Breast epithelium (tissue), 4 donors: ENCODE results near the gene FSTL4. TPM values are rescaled to one million over a fixed set of nuclear protein-coding genes. Genes with fewer than 3 reads are reported as not detected.

Experiments used
- DNase-seq, 2 donors: peaks; one replicate each; pipeline ENCODE4 v3.0.0-alpha.2; 2019; ENCODE audit warnings: low spot score in 2 of 2
- H3K27ac ChIP-seq, 2 donors: fragments of 200-600 bp; sonication (generic) in 1 of 2; one replicate each; pipeline ENCODE4 v1.5.1; 2016 to 2019; ENCODE audit warnings: mild to moderate bottlenecking in 1 of 2
- H3K27me3 ChIP-seq, 2 donors: fragments of 200-600 bp; sonication (generic) in 1 of 2; one replicate each; pipeline versions ENCODE4 v1.5.1 to v1.6.0; 2017 to 2019; ENCODE audit warnings: control low read depth in 1 of 2, mild to moderate bottlenecking in 1 of 2
- H3K36me3 ChIP-seq: fragments of 200-600 bp; one replicate; pipeline ENCODE4 v1.5.1; 2019
- H3K4me1 ChIP-seq, 2 donors: fragments of 200-600 bp; sonication (generic); one replicate each; pipeline ENCODE4 v1.5.1; 2016 to 2019; ENCODE audit warnings: control low read depth in 1 of 2
- H3K4me3 ChIP-seq, 3 donors: fragments of 200-600 bp; sonication (generic); 1 replicate in 2 of 3; 2 replicates in 1 of 3; pipeline ENCODE4 v1.5.1; 2016 to 2019; ENCODE audit warnings: mild to moderate bottlenecking in 3 of 3, moderate library complexity in 2 of 3
- H3K9me3 ChIP-seq, 2 donors: fragments of 200-600 bp; sonication (generic) in 1 of 2; one replicate each; pipeline ENCODE4 v1.5.1; 2016 to 2019; ENCODE audit warnings: control low read depth in 1 of 2
- POLR2A ChIP-seq: fragments of 450-650 bp; IDR thresholded peaks from one replicate; pipeline ENCODE4 v1.6.1; 2016; ENCODE audit warnings: antibody characterized with exemption, mild to moderate bottlenecking, moderate library complexity
- POLR2AphosphoS5 ChIP-seq, 3 donors: sonication (generic); formaldehyde crosslinking; IDR thresholded peaks; one replicate each; pipeline ENCODE4 v1.6.1; 2017; ENCODE audit warnings: antibody characterized with exemption in 3 of 3
- intact Hi-C: fragments of 100-400 bp; cut with DNase I; formaldehyde crosslinking; loops from one replicate; pipeline ENCODE4 v1.15.1; 2023; ENCODE audit warnings: low total_unique reads
- total RNA-seq, 3 donors: library from RNA; depleted of rRNA; stranded (reverse); fragments of >200 nt; gene quantifications; one replicate each; pipeline ENCODE4 v1.1.0, GENCODE V29; 2016
- TF ChIP-seq, protein P1 (sequence below), 3 donors: fragments of 450-650 bp; IDR thresholded peaks; one replicate each; pipeline ENCODE4 v1.5.1; 2016 to 2017; ENCODE audit warnings: antibody characterized with exemption in 3 of 3, mild to moderate bottlenecking in 3 of 3, moderate library complexity in 3 of 3

Gene FSTL4
- total RNA-seq, 3 donors from 2014 or later = 0.16 to 0.98 (median 0.88) TPM

DNA sequence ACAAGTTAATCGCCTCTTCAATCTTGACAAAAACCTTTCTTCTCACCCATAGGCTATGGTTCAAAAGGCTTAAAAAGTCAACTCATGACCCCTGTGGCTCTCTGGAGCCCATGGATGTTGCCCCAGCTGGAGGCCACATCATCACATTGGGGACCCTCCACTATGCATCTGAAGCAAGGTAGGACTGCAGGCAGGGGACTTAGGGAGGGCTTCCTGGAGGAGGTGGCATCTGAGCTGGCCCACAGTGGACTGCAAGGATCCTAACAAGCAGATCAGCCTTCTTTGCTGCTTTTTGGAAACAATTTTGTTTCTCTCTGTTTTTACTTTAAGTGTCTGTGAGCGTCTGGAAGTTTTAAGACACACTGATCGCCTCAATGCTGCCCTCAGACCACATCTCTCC lies 325.9 kb downstream of the FSTL4 start:
- intact Hi-C loops = no loop called here

DNA sequence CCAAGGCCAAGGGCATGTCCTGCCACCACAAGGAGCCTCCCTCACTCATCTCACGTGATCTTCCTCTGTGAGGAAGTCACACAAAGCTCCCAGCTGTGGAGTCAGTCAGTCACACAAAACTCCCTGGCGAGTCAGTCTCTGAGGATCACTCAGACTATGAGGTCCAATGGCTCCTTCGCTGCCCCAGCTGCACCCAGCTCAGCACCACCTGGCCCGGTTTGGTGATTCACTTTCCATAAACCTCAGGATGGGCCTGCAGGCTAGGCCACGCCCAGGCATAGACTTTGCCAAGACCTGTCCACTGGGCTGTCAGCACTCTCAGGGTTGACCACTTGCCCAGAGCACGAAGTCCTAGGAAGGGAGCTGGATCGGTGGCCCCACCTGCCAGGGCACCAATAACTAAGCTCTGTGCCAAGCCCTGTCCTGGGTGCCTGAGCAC lies 326.7 kb downstream of the FSTL4 start:
- no peak for TF ChIP-seq POLR2A
- TF ChIP-seq, protein P1, sequence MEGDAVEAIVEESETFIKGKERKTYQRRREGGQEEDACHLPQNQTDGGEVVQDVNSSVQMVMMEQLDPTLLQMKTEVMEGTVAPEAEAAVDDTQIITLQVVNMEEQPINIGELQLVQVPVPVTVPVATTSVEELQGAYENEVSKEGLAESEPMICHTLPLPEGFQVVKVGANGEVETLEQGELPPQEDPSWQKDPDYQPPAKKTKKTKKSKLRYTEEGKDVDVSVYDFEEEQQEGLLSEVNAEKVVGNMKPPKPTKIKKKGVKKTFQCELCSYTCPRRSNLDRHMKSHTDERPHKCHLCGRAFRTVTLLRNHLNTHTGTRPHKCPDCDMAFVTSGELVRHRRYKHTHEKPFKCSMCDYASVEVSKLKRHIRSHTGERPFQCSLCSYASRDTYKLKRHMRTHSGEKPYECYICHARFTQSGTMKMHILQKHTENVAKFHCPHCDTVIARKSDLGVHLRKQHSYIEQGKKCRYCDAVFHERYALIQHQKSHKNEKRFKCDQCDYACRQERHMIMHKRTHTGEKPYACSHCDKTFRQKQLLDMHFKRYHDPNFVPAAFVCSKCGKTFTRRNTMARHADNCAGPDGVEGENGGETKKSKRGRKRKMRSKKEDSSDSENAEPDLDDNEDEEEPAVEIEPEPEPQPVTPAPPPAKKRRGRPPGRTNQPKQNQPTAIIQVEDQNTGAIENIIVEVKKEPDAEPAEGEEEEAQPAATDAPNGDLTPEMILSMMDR (IDR thresholded peaks at IDR 0.05) = no peak
- no peak for TF ChIP-seq POLR2AphosphoS5 (IDR thresholded peaks at IDR 0.05)
- intact Hi-C loops = no loop called here
- H3K4me1 ChIP-seq = no peaks in the 10 kb centered on the region
- H3K27ac ChIP-seq = no peak overlapping the region
- H3K4me3 ChIP-seq = no peak overlapping the region
- no peaks in the 10 kb centered on the region for H3K36me3 ChIP-seq
- no peaks in the 10 kb centered on the region for H3K27me3 ChIP-seq
- H3K9me3 ChIP-seq = no peaks in the 10 kb centered on the region
- DNase-seq = peak in 1 of 2 donors; percentile 28

More for the DNA sequence above, 325.9 kb downstream of the FSTL4 start:
- Histone ChIP-seq H3K27ac (no peak overlapping the region), H3K9me3 (no peaks in the 10 kb centered on the region), H3K27me3 (no peaks in the 10 kb centered on the region), H3K4me3 (no peak overlapping the region), H3K4me1 (no peaks in the 10 kb centered on the region), H3K36me3 (no peaks in the 10 kb centered on the region)
- no peak for DNase-seq
- no peak for TF ChIP-seq POLR2AphosphoS5 (IDR thresholded peaks at IDR 0.05)
- TF ChIP-seq POLR2A = no peak
- TF ChIP-seq, protein P1 (IDR thresholded peaks at IDR 0.05) = no peak

DNA sequence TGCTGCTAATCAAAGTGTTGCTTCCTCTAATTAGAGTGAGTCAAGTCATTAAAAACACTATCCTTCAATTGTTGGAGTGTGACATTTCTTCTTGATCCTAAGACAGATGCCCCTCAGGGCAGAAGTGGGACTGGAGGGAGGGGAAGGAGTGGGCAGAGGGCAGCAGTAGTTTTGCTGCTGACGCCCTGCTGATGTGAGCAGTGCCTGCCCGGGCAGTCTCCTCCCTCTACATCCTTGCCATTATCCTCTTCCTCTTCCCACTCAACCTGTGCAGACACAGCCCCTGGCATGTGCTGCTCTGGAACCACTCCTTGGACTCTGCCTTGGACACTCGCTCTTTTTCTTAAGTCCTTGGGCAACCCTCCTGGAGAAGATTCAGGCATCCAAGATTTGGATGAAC lies 328.0 kb downstream of the FSTL4 start:
- intact Hi-C loops = no loop called here

DNA sequence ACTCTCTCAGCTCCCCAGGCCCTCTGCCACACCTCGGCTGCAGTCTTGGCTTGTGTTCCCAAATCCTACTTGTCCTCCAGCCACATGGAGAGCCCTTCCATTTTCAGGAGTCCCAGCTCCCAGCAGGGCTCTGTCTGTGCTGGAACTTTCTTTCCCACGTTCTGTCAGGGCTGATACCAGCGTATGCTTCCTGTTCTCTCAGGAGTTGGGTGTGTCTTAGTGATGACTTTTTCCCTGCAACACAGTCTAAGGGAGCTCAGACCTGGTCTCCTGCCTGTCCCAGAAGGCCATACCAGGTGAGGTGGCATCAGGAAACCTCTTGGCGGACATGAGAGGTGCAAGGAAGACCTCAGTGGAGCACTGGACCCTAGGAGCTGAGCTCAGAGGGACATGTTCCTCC lies 334.0 kb downstream of the FSTL4 start:
- Histone ChIP-seq H3K27ac (no peak overlapping the region), H3K27me3 (no peaks in the 10 kb centered on the region), H3K9me3 (no peaks in the 10 kb centered on the region), H3K4me1 (no peaks in the 10 kb centered on the region), H3K4me3 (no peak overlapping the region), H3K36me3 (no peaks in the 10 kb centered on the region)
- DNase-seq = no peak
- TF ChIP-seq, protein P1 (IDR thresholded peaks at IDR 0.05) = no peak
- TF ChIP-seq POLR2A (no peak), POLR2AphosphoS5 (IDR thresholded peaks at IDR 0.05) (no peak)
- intact Hi-C loops = no loop called here

More for the DNA sequence above, 328.0 kb downstream of the FSTL4 start:
- no peak overlapping the region for H3K4me3 ChIP-seq
- no peaks in the 10 kb centered on the region for H3K36me3 ChIP-seq
- H3K4me1 ChIP-seq = no peaks in the 10 kb centered on the region
- TF ChIP-seq POLR2A = no peak
- TF ChIP-seq, protein P1 (IDR thresholded peaks at IDR 0.05) = no peak
- TF ChIP-seq POLR2AphosphoS5 (IDR thresholded peaks at IDR 0.05) = no peak
- no peak overlapping the region for H3K27ac ChIP-seq
- H3K27me3 ChIP-seq = no peaks in the 10 kb centered on the region
- H3K9me3 ChIP-seq = no peaks in the 10 kb centered on the region
- peak in 1 of 2 donors; percentile 30 for DNase-seq

DNA sequence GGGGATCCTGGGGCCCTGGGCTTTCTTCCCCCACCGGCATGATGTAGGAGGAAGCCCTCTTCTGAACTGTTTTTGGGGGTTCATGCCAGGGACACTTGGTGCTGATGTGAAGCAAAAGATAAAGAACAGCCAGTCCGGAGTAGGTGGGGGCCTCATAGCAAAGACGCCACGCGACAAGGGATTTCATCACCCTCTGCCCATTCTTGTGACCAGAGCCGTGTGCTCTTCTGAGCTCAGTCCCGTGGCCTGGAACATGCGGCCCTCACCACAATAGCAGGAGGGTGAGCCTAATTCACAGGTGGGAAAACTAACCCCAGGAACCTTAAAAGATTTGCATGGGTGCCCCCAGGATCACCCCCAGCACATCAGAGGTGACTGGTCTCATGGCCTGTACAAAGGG lies 334.6 kb downstream of the FSTL4 start:
- intact Hi-C loops = no loop called here
- Histone ChIP-seq H3K27me3 (no peaks in the 10 kb centered on the region), H3K27ac (no peak overlapping the region), H3K9me3 (no peaks in the 10 kb centered on the region), H3K36me3 (no peaks in the 10 kb centered on the region), H3K4me3 (no peak overlapping the region), H3K4me1 (no peaks in the 10 kb centered on the region)
- DNase-seq = no peak
- TF ChIP-seq POLR2A (no peak), POLR2AphosphoS5 (IDR thresholded peaks at IDR 0.05) (no peak)
- TF ChIP-seq, protein P1 (IDR thresholded peaks at IDR 0.05) = no peak
